GM12864 (cell line): ENCODE results near the gene RIC3.

ENCODE experiments used
- DNase-seq: peaks from one replicate; pipeline ENCODE4 v3.0.0-alpha.2; 2011; ENCODE audit warnings: low read depth
- H3K4me3 ChIP-seq: 2 replicates; pipeline ENCODE4 v1.5.1; 2011; ENCODE audit warnings: mild to moderate bottlenecking, low read depth, low read length, control low read depth
- CTCF ChIP-seq: IDR thresholded peaks from 2 replicates; pipeline ENCODE4 v1.5.1; 2011; ENCODE audit warnings: low read depth, mild to moderate bottlenecking, moderate library complexity, low read length, control low read depth, inconsistent platforms; ENCODE audit errors: missing control alignments

Gene RIC3

DNA sequence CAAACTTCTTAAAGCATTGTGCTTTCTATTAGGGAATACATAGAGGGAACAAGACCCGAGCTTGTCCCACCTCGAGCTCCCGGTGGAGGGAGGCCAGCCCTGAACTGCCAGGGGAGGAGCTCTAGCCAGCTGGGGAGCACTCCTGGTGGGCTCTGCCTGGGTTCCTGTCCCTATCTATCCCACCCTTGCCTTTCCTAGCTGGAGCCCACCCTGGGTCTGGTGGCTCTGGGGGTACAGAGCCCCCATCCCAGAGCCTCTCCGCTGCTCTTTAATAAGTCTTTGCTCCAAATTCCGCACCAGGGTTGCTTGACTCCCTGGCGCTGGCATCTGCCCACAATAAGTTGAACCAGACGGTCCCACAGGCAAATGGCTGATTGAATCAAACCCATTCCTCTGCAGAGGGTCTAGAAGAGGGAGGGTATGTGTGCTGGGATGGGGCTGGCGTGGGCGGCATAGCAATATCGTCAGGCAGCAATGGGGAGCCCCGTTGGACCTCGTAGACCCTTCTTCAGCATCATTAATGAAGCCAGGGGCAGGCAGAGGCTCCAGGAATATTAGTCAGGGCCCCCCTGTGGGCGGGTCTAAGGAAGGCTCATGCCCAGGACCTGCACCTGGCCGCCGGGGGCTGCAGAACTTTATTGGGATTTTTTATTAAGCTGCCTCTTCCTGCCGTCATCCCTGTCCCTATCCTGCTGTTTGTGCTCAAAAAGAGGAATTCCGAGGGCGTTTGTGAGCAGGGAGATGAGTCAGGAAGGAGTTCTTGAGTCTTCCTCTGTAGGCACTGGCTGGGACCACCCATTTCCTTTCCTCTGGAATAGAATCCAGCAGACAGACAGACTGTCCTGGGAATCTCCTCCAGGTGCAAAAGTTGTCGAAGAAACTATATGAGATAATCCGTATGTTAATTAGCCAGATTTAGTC lies 38.5 kb upstream of the RIC3 start:
- no peak for TF ChIP-seq CTCF
- no peak for DNase-seq
- H3K4me3 ChIP-seq = no peak overlapping the region

DNA sequence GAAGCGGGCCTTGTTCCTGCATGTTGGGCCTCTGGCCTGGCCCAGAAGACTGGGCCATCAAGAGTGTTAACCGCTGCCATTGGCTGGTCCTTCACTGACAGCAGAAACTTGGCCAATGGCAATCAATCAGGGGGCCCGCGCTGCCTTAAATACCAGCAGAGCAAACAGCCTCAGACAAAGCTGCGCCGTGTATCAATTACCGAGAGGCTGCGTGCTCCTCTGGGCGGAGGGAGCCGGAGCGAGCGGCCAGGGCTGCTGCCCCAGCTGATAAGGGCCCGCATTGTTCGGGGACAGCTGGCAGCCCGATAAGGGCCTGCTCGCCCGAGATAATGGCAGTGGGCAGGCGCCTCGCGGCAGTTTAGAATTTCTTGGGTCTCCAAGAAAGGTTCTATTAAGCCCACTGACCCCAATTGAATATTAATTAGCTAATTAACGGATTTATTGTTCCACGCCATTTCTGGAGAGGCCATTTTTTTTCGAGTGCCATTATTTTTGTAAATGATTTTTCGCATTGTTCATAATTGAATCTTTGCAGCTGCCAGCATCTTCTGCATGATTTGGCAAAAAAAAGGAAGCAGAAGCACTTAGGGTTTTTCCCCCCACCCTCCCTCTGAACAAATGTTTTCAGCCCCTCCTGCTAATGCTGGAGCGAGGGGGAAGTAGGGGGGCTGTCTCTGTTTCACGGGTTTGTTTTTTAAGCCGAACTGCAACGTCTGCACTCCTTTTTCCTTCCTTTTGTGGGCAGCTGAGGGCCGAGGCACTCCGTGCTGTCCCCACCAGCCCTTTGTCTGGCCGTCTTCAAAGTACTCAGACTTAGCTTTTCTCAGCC lies 37.6 kb upstream of the RIC3 start:
- no peak for DNase-seq
- TF ChIP-seq CTCF = no peak
- no peak overlapping the region for H3K4me3 ChIP-seq

- H3K4me3 ChIP-seq = no peak overlapping the region
- TF ChIP-seq CTCF = no peak
- DNase-seq = no peak
Observed at GRCh38 chr11:8205566-8205965, 36.7 kb upstream of the RIC3 start.

DNA sequence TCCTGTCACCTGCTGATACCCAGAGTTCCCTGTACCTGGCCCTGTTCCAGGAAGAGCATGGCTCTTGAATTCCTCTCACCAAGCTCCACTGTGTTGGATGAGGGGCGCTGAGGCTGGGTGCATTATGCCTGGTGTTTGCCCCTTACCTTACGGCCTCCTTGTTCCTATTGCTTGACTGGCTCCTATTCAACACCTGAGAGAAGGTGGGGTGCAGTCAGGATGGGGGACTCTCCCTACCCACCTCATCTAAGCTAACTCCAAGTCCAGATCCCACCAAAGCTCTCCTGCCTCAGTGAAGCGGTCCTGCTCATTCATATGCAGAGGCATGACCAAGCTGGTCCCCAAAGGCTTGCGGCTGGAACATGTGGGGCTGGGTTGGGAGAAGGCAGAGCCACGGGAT lies 35.8 kb upstream of the RIC3 start:
- H3K4me3 ChIP-seq = no peak overlapping the region
- no peak for TF ChIP-seq CTCF
- DNase-seq = no peak

DNA sequence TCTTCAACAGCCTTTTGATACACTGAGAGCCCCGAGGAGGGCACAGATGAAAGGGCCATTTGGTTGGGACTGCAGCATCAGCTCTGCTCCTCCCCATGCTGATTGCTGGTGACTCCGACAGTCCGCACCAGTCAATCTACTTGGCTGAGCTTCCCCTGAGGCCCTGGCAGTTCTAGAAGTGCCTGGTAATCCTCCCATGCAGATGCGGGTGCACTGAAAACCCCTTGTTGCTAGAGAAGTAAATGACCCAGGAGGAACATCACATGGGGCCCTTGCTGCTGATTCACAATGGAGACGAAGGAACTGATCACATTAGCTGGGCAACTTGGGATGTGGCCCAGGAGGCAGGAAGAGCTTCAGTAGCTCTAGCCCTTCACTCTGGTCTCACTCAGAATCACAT lies 35.2 kb upstream of the RIC3 start:
- no peak for DNase-seq
- no peak for TF ChIP-seq CTCF
- H3K4me3 ChIP-seq = no peak overlapping the region

DNA sequence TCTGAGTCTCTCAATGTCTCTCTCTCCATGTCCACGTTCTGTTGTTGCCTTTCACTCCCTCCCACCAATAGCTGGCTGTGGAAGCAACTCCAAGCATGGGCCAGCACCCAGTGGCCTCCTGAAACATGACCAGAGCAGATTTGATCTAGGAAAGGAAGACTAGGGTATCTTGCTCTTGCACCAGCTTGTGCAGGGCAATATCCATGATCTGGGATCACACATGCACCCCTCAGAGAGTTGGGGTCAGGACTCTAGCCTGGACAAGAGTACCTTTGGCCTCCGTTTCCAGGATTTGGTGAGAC lies 34.5 kb upstream of the RIC3 start:
- TF ChIP-seq CTCF = no peak

More for the DNA sequence above, 34.5 kb upstream of the RIC3 start:
- no peak for DNase-seq
- no peak overlapping the region for H3K4me3 ChIP-seq
